ENCODE measurements around the gene CCDC117.
A peak's percentile ranks its signal among the peaks of the same experiment; 100 is the strongest.
"Not testable (repeated sequence)": the region's sequence is repeated elsewhere in the genome, so short reads cannot be mapped to it uniquely, and the experiment has no call there.

The CCDC117 gene

GRCh38 chr22:28772633-28773460, at the start of gene CCDC117:
CCDC117 (plus strand) TSS chr22:28772695; CDS start chr22:28772850, 155 bp downstream.
- DNase-seq = peak; percentile 88

- DNase-seq = no peak
These were observed 44.5 kb upstream of the CCDC117 start for GRCh38 chr22:28728002-28728401.

GRCh38 chr22:28728621-28729313, 43.7 kb upstream of the CCDC117 start:
- no peak for DNase-seq

GRCh38 chr22:28730179-28730578, 42.3 kb upstream of the CCDC117 start:
- no peak for DNase-seq

GRCh38 chr22:28734393-28734792, 38.1 kb upstream of the CCDC117 start:
- DNase-seq = no peak

GRCh38 chr22:28736301-28737155, 36.0 kb upstream of the CCDC117 start:
- no peak for DNase-seq

- DNase-seq = no peak
These were observed 34.8 kb upstream of the CCDC117 start for GRCh38 chr22:28737701-28738100.

GRCh38 chr22:28738876-28739275, 33.6 kb upstream of the CCDC117 start:
- DNase-seq = not testable (repeated sequence)

- no peak for DNase-seq
These were observed 31.2 kb upstream of the CCDC117 start for GRCh38 chr22:28741200-28741784.

GRCh38 chr22:28741785-28742561, 30.5 kb upstream of the CCDC117 start, which contains the start of the genes CHEK2 and HSCB:
CHEK2 (minus strand) TSS chr22:28741820; CDS start chr22:28734721, 7,099 bp downstream.
HSCB (plus strand) TSS chr22:28742039; CDS start chr22:28742096, 57 bp downstream.
- DNase-seq = peak; percentile 96

- DNase-seq = no peak
These were observed 29.9 kb upstream of the CCDC117 start for GRCh38 chr22:28742562-28742962.

GRCh38 chr22:28743852-28744251, 28.6 kb upstream of the CCDC117 start:
- no peak for DNase-seq

GRCh38 chr22:28750471-28750881, 22.0 kb upstream of the CCDC117 start:
- DNase-seq = no peak

- DNase-seq = not testable (repeated sequence)
These were observed 18.0 kb upstream of the CCDC117 start for GRCh38 chr22:28754512-28754911.

- DNase-seq = no peak
These were observed 12.5 kb upstream of the CCDC117 start for GRCh38 chr22:28759861-28760560.

GRCh38 chr22:28761449-28761755, 11.1 kb upstream of the CCDC117 start:
- DNase-seq = no peak

GRCh38 chr22:28762000-28762399, 10.5 kb upstream of the CCDC117 start:
- not testable (repeated sequence) for DNase-seq

GRCh38 chr22:28766628-28767027, 5.9 kb upstream of the CCDC117 start:
- no peak for DNase-seq

- DNase-seq = no peak
These were observed 3.6 kb upstream of the CCDC117 start for GRCh38 chr22:28768701-28769393.

GRCh38 chr22:28769394-28770085, 3.0 kb upstream of the CCDC117 start:
- no peak for DNase-seq

Data from NK-92 treated with Interleukin-12 subunit alpha and Interleukin-12 subunit beta, amount 100 ng/mL, for 24 hours (cell line).